H1 (cell line): ENCODE results near the gene THAP12. TPM values are rescaled to one million over a fixed set of nuclear protein-coding genes. Genes with fewer than 3 reads are reported as not detected.

ENCODE experiments used
- CTCF ChIA-PET: fragments of 300-600 bp; sonication (Branson Sonifier 250); formaldehyde crosslinking; loops from one replicate; lab custom pipeline; 2021; ENCODE audit not compliant: partially characterized antibody; lab: Charles Lee
- POLR2A ChIA-PET: fragments of 300-600 bp; sonication (Branson Sonifier 250); formaldehyde crosslinking; loops from one replicate; lab custom pipeline; 2021; ENCODE audit warnings: inconsistent platforms; ENCODE audit not compliant: partially characterized antibody; lab: Charles Lee
- DNase-seq, 2 experiments: peaks; one replicate each; pipeline versions ENCODE4 v3.0.0 to v3.0.0-alpha.2; 2010 to 2022; ENCODE audit warnings: low spot score in 2 of 2, low read depth in 1 of 2, mixed read lengths in 1 of 2
- FAIRE-seq: peaks from 2 replicates; lab custom pipeline; 2011; peaks lifted over from hg19 to GRCh38; lab: Jason Lieb, UNC
- H2AFZ ChIP-seq: 2 replicates; pipeline ENCODE4 v1.8.1; 2012; ENCODE audit warnings: low read length, inconsistent platforms
- H2AK5ac ChIP-seq: 2 replicates; pipeline ENCODE4 v1.6.1; 2013; ENCODE audit warnings: low read depth, low read length
- H2BK120ac ChIP-seq: replicated peaks from 2 replicates; pipeline ENCODE3; 2013; ENCODE audit warnings: low read depth, low read length, inconsistent platforms
- H2BK12ac ChIP-seq: 2 replicates; pipeline ENCODE4 v1.6.1; 2013; ENCODE audit warnings: low read depth, low read length
- H2BK15ac ChIP-seq: 2 replicates; pipeline ENCODE4 v1.6.1; 2013; ENCODE audit warnings: low read length
- H2BK20ac ChIP-seq: 2 replicates; pipeline ENCODE4 v1.6.1; 2013; ENCODE audit warnings: low read length
- H2BK5ac ChIP-seq: 2 replicates; pipeline ENCODE4 v1.6.1; 2013; ENCODE audit warnings: low read depth, low read length
- H3K14ac ChIP-seq: 2 replicates; pipeline ENCODE4 v1.6.1; 2013; ENCODE audit warnings: inconsistent platforms; ENCODE audit not compliant: insufficient read length
- H3K18ac ChIP-seq: 2 replicates; pipeline ENCODE4 v1.6.1; 2013; ENCODE audit warnings: low read length; ENCODE audit errors: extremely low read depth
- H3K23ac ChIP-seq: 2 replicates; pipeline ENCODE4 v1.6.1; 2013; ENCODE audit warnings: inconsistent platforms; ENCODE audit not compliant: insufficient read length
- H3K23me2 ChIP-seq: 2 replicates; pipeline ENCODE4 v1.6.1; 2013; ENCODE audit warnings: low read depth, low read length
- H3K27ac ChIP-seq: 2 replicates; pipeline ENCODE4 v1.6.1; 2011; ENCODE audit warnings: low read depth, low read length, inconsistent platforms
- H3K27me3 ChIP-seq, 4 experiments: replicated peaks in 1 of 4; 1 replicate in 1 of 4; 2 replicates in 3 of 4; pipeline versions ENCODE4 v1.6.1 to v1.8.1; 2011 to 2013; ENCODE audit warnings: low read length in 3 of 4, mild to moderate bottlenecking in 3 of 4, inconsistent platforms in 2 of 4, mixed read lengths in 2 of 4, moderate library complexity in 1 of 4; ENCODE audit not compliant: control insufficient read depth in 3 of 4, insufficient read depth in 3 of 4; ENCODE audit errors: extremely low read depth in 1 of 4
- H3K36me3 ChIP-seq, 4 experiments: 2 replicates each; pipeline versions ENCODE4 v1.6.1 to v1.8.1; 2011 to 2013; ENCODE audit warnings: mild to moderate bottlenecking in 4 of 4, low read length in 3 of 4, moderate library complexity in 2 of 4, control low read depth in 1 of 4, inconsistent platforms in 1 of 4; ENCODE audit not compliant: insufficient read depth in 4 of 4, control insufficient read depth in 2 of 4
- H3K4ac ChIP-seq: replicated peaks from 2 replicates; pipeline ENCODE3; 2013; ENCODE audit warnings: low read length, low read depth, mixed read lengths, inconsistent platforms; ENCODE audit not compliant: insufficient read length
- H3K4me1 ChIP-seq, 4 experiments: replicated peaks in 1 of 4; 1 replicate in 1 of 4; 2 replicates in 3 of 4; pipeline versions ENCODE4 v1.6.1 to v1.8.1; 2011 to 2013; ENCODE audit warnings: low read length in 3 of 4, inconsistent platforms in 2 of 4, mixed read lengths in 1 of 4; ENCODE audit not compliant: insufficient read depth in 4 of 4, control insufficient read depth in 3 of 4
- H3K4me2 ChIP-seq, 2 experiments: 2 replicates each; pipeline versions ENCODE4 v1.6.1 to v1.8.1; 2011 to 2013; ENCODE audit warnings: low read depth in 2 of 2, low read length in 2 of 2, control low read depth in 1 of 2, inconsistent platforms in 1 of 2, mild to moderate bottlenecking in 1 of 2; ENCODE audit not compliant: insufficient read depth in 1 of 2
- H3K4me3 ChIP-seq, 4 experiments: fragments of 200-600, 300-600 bp in 1 of 4; sonication (generic), shearing (Covaris generic), sonication (Bioruptor Twin) in 1 of 4; 2 replicates each; pipeline versions ENCODE4 v1.5.1 to v1.8.1; 2011 to 2016; ENCODE audit warnings: low read length in 4 of 4, low read depth in 3 of 4, control low read depth in 2 of 4, inconsistent platforms in 2 of 4, mild to moderate bottlenecking in 2 of 4, mixed read lengths in 1 of 4, moderate library complexity in 1 of 4; ENCODE audit not compliant: insufficient read depth in 2 of 4; ENCODE audit errors: extremely low read depth in 1 of 4
- H3K56ac ChIP-seq: replicated peaks from 2 replicates; pipeline ENCODE3; 2013; ENCODE audit warnings: low read depth, mild to moderate bottlenecking, mixed read lengths, low read length, inconsistent platforms; ENCODE audit not compliant: insufficient read length
- H3K79me1 ChIP-seq: 2 replicates; pipeline ENCODE4 v1.6.1; 2013; ENCODE audit warnings: low read depth, low read length, control low read depth
- H3K79me2 ChIP-seq, 2 experiments: 2 replicates each; pipeline versions ENCODE4 v1.6.1 to v1.8.1; 2012 to 2013; ENCODE audit warnings: low read length in 2 of 2, mild to moderate bottlenecking in 2 of 2, inconsistent platforms in 1 of 2; ENCODE audit not compliant: insufficient read depth in 2 of 2, control insufficient read depth in 1 of 2
- H3K9ac ChIP-seq, 4 experiments: replicated peaks in 1 of 4; 1 replicate in 1 of 4; 2 replicates in 3 of 4; pipeline versions ENCODE4 v1.6.1 to v1.8.1; 2011 to 2013; ENCODE audit warnings: low read depth in 3 of 4, low read length in 3 of 4, control low read depth in 2 of 4, mild to moderate bottlenecking in 2 of 4, moderate library complexity in 2 of 4, inconsistent platforms in 1 of 4; ENCODE audit errors: extremely low read depth in 1 of 4
- H3K9me3 ChIP-seq, 2 experiments: 2 replicates each; pipeline versions ENCODE4 v1.6.1 to v1.8.1; 2012 to 2013; ENCODE audit warnings: mild to moderate bottlenecking in 2 of 2, moderate library complexity in 2 of 2, control low read depth in 1 of 2, inconsistent platforms in 1 of 2, low read depth in 1 of 2, low read length in 1 of 2, mixed read lengths in 1 of 2; ENCODE audit not compliant: insufficient read depth in 2 of 2
- H4K20me1 ChIP-seq, 2 experiments: replicated peaks in 1 of 2; 2 replicates each; pipeline versions ENCODE3 to v1.8.1; 2011 to 2013; ENCODE audit warnings: inconsistent platforms in 2 of 2, low read length in 2 of 2, mild to moderate bottlenecking in 1 of 2; ENCODE audit not compliant: insufficient read depth in 2 of 2, control insufficient read depth in 1 of 2
- H4K5ac ChIP-seq: 2 replicates; pipeline ENCODE4 v1.6.1; 2013; ENCODE audit warnings: low read length, low read depth, mixed read lengths, inconsistent platforms; ENCODE audit not compliant: insufficient read length
- H4K8ac ChIP-seq: 2 replicates; pipeline ENCODE4 v1.8.0; 2013; ENCODE audit warnings: mild to moderate bottlenecking, moderate library complexity, low read length, inconsistent platforms; ENCODE audit not compliant: insufficient read depth; ENCODE audit errors: extremely low read depth
- H4K91ac ChIP-seq: replicated peaks from 2 replicates; pipeline ENCODE3; 2013; ENCODE audit warnings: low read length, mixed read lengths, inconsistent platforms; ENCODE audit not compliant: insufficient read length
- CBX5 ChIP-seq: fragments of 300-800, 300-1000 bp; sonication (generic); IDR thresholded peaks from 2 replicates; pipeline ENCODE4 v1.7.1; 2016; ENCODE audit warnings: antibody characterized with exemption, low read length, low read depth
- CHD1 ChIP-seq: IDR thresholded peaks from 2 replicates; pipeline ENCODE4 v1.6.1; 2012; ENCODE audit warnings: low read depth, low read length, improper control_type of control experiment
- E2F6 ChIP-seq: IDR thresholded peaks from 2 replicates; pipeline ENCODE4 v1.6.1; 2012; ENCODE audit warnings: inconsistent platforms
- EP300 ChIP-seq, 2 experiments: IDR thresholded peaks; 1 replicate in 1 of 2; 2 replicates in 1 of 2; pipeline ENCODE4 v1.6.1; 2011 to 2012; ENCODE audit warnings: low read depth in 2 of 2, low read length in 2 of 2, mild to moderate bottlenecking in 2 of 2, borderline replicate concordance in 1 of 2, inconsistent platforms in 1 of 2, moderate library complexity in 1 of 2
- HDAC6 ChIP-seq: IDR thresholded peaks from one replicate; pipeline ENCODE4 v1.7.1; 2012; ENCODE audit warnings: low read depth, mild to moderate bottlenecking, inconsistent platforms, low read length, moderate library complexity
- PHF8 ChIP-seq: fragments of 200-600 bp; sonication (generic); conservative IDR thresholded peaks from 2 replicates; pipeline ENCODE4 v1.7.1; 2012; ENCODE audit warnings: low read depth, mild to moderate bottlenecking, inconsistent platforms, low read length, moderate library complexity
- RBBP5 ChIP-seq: IDR thresholded peaks from 2 replicates; pipeline ENCODE4 v1.7.1; 2012; ENCODE audit warnings: low read depth, mild to moderate bottlenecking, inconsistent platforms, low read length, moderate library complexity, borderline replicate concordance
- RFX5 ChIP-seq: IDR thresholded peaks from 2 replicates; pipeline ENCODE4 v1.6.1; 2011; ENCODE audit warnings: low read depth, low read length, improper control_type of control experiment, borderline replicate concordance
- SAP30 ChIP-seq: fragments of 300-600 bp; sonication (generic); IDR thresholded peaks from 2 replicates; pipeline ENCODE4 v1.7.1; 2012; ENCODE audit warnings: low read length, moderate library complexity, mild to moderate bottlenecking, inconsistent platforms; ENCODE audit not compliant: insufficient read depth, insufficient replicate concordance
- SIN3A ChIP-seq, 2 experiments: IDR thresholded peaks in 1 of 2; conservative IDR thresholded peaks in 1 of 2; 2 replicates each; pipeline ENCODE4 v1.6.1; 2011 to 2012; ENCODE audit warnings: low read length in 2 of 2, improper control_type of control experiment in 1 of 2, low read depth in 1 of 2, mild to moderate bottlenecking in 1 of 2
- SUZ12 ChIP-seq: fragments of 200-600 bp; sonication (generic); IDR thresholded peaks from 2 replicates; pipeline ENCODE4 v1.6.1; 2012; ENCODE audit warnings: mild to moderate bottlenecking, inconsistent platforms, low read length, moderate library complexity, mixed read lengths
- TCF12 ChIP-seq: IDR thresholded peaks from 2 replicates; pipeline ENCODE4 v1.6.1; 2011; ENCODE audit warnings: low read depth, mild to moderate bottlenecking, low read length
- WGBS, 2 experiments: shearing (Covaris generic) in 1 of 2; methylation state at CpG; one replicate each; pipeline versions ENCODE4 v1.1.6 to v1.1.7; 2013 to 2015; ENCODE audit warnings: low lambda C conversion rate in 2 of 2, mixed read lengths in 2 of 2, inconsistent platforms in 1 of 2, low coverage in 1 of 2, missing lambda C conversion rate in 1 of 2; ENCODE audit not compliant: insufficient replicate concordance in 2 of 2, insufficient coverage in 1 of 2, insufficient read length in 1 of 2; ENCODE audit errors: extremely low coverage in 1 of 2, missing lambda C conversion rate in 1 of 2; 5-methylcytosine and 5-hydroxymethylcytosine counted together
- polyA plus RNA-seq, 7 experiments: library from polyadenylated mRNA; depleted of rRNA in 3 of 7; stranded (reverse) in 5 of 7; unstranded in 2 of 7; fragments of >200 nt in 5 of 7; fragments of 200-250 nt in 2 of 7; gene quantifications; 1 replicate in 5 of 7; 2 replicates in 1 of 7; 4 replicates in 1 of 7; pipeline versions ENCODE4 v1.2.1 to v1.2.3, GENCODE V29; 2011 to 2013; ENCODE audit warnings: missing spikeins in 2 of 7, mixed read lengths in 2 of 7
- total RNA-seq: library from RNA; stranded (reverse); fragmentation: NEBNext Ultra II Directional; extraction: Animal tissue kit (Norgen Biotek cat#: 25700); gene quantifications from 2 replicates; pipeline ENCODE4 v1.2.1, GENCODE V29; 2021

Gene THAP12
- total and polyA plus RNA-seq, 2 of the 8 experiments (the other 6 are each of a cell fraction or from before 2014, with no cell fraction given), result 12.0 to 39.9 TPM

- 85% methylated on average over 2 of the region's 2 CpGs; no CpG with 5 or more reads in 1 of the 2 experiments for WGBS, 2 experiments
Measured at GRCh38 chr11:76424891-76425290, 44.0 kb upstream of the THAP12 start.

More at GRCh38 chr11:76424891-76425290, 44.0 kb upstream of the THAP12 start:
- no peaks in the 10 kb centered on the region for H3K9me3 ChIP-seq
- H3K23me2 ChIP-seq, result no peaks in the 10 kb centered on the region
- no peak overlapping the region for H3K9ac ChIP-seq
- ChIA-PET CTCF (interaction anchor here (0.9 to 1.5 kb wide), 7 partner anchors 9 to 1366 kb away, joined by 3 to 5 read pairs (median 3); no protein-coding TSS in a partner anchor), POLR2A (interaction anchor here (1.2 kb wide), 1 partner anchor 12 kb away, joined by 4 read pairs; no protein-coding TSS in a partner anchor)
- H3K4ac ChIP-seq, result no peak overlapping the region
- H3K4me2 ChIP-seq, result no peak overlapping the region
- H3K79me2 ChIP-seq, result no peaks in the 10 kb centered on the region
- no peak overlapping the region for H3K18ac ChIP-seq
- H2BK5ac ChIP-seq, result no peak overlapping the region
- H3K4me3 ChIP-seq, result no peak overlapping the region
- no peak overlapping the region for H2AK5ac ChIP-seq
- no peak overlapping the region for H3K27ac ChIP-seq
- H2AFZ ChIP-seq, result no peak overlapping the region
- no peak overlapping the region for H2BK120ac ChIP-seq
- DNase-seq (no peak), FAIRE-seq (no peak)
- no peak overlapping the region for H3K56ac ChIP-seq
- no peak overlapping the region for H2BK15ac ChIP-seq
- H3K79me1 ChIP-seq, result no peaks in the 10 kb centered on the region
- H4K8ac ChIP-seq, result no peak overlapping the region
- no peaks in the 10 kb centered on the region; a peak in 1 of 7 replicates for H3K27me3 ChIP-seq
- H3K36me3 ChIP-seq, result no peaks in the 10 kb centered on the region
- H3K14ac ChIP-seq, result no peak overlapping the region
- no peaks in the 10 kb centered on the region for H3K4me1 ChIP-seq
- no peak overlapping the region for H3K23ac ChIP-seq
- no peak for TF ChIP-seq RFX5
- TF ChIP-seq RBBP5, result no peak
- TF ChIP-seq SUZ12, result no peak
- TF ChIP-seq CHD1, result no peak
- TF ChIP-seq E2F6, result no peak
- TF ChIP-seq EP300 (IDR thresholded peaks at IDR 0.05; ENCODE audit: borderline replicate concordance in 1 of 2, low read depth in 2 of 2, low read length in 2 of 2), result no peak
- TF ChIP-seq SIN3A (conservative IDR thresholded peaks at IDR 0.05 in 1 of 2, IDR thresholded peaks at IDR 0.05 in 1 of 2; ENCODE audit: low read depth in 1 of 2, low read length in 2 of 2), result no peak
- TF ChIP-seq PHF8, result no peak
- TF ChIP-seq CBX5, result no peak
- TF ChIP-seq SAP30, result no peak
- TF ChIP-seq TCF12, result no peak
- TF ChIP-seq HDAC6, result no peak
- H2BK20ac ChIP-seq, result no peak overlapping the region
- H4K20me1 ChIP-seq, result no peaks in the 10 kb centered on the region
- H4K91ac ChIP-seq, result no peak overlapping the region
- no peak overlapping the region for H4K5ac ChIP-seq
- no peak overlapping the region for H2BK12ac ChIP-seq
